HG03575 (cell line): ENCODE data around the gene UGT1A1.

Experiments used
- ATAC-seq: cut with Tn5 transposase; IDR thresholded peaks from one replicate; pipeline ENCODE4 v1.9.1; 2021; ENCODE audit not compliant: unreplicated experiment, insufficient number of reproducible peaks, low FRiP score; ENCODE audit errors: extremely low read depth

UGT1A1 gene

GRCh38 chr2:233791883-233792329 is 31.8 kb downstream of the UGT1A1 start:
- no peak for ATAC-seq

- ATAC-seq, result no peak
Observed at GRCh38 chr2:233792720-233793119, 32.6 kb downstream of the UGT1A1 start.

GRCh38 chr2:233793465-233794127 is 33.5 kb downstream of the UGT1A1 start:
- no peak for ATAC-seq

GRCh38 chr2:233794128-233794658 is 34.1 kb downstream of the UGT1A1 start:
- no peak for ATAC-seq

GRCh38 chr2:233795735-233796171 is 35.7 kb downstream of the UGT1A1 start:
- no peak for ATAC-seq

- ATAC-seq, result no peak
Observed at GRCh38 chr2:233796254-233796653, 36.2 kb downstream of the UGT1A1 start.

- ATAC-seq, result no peak
Observed at GRCh38 chr2:233798335-233799086, 38.4 kb downstream of the UGT1A1 start.

- no peak for ATAC-seq
Observed at GRCh38 chr2:233799087-233799665, 39.1 kb downstream of the UGT1A1 start.

GRCh38 chr2:233799716-233800115 is 39.6 kb downstream of the UGT1A1 start:
- no peak for ATAC-seq

- ATAC-seq, result no peak
Observed at GRCh38 chr2:233800208-233800607, 40.1 kb downstream of the UGT1A1 start.

GRCh38 chr2:233801357-233802131 is 41.5 kb downstream of the UGT1A1 start:
- no peak for ATAC-seq

GRCh38 chr2:233802132-233802815 is 42.2 kb downstream of the UGT1A1 start:
- no peak for ATAC-seq

GRCh38 chr2:233803292-233803911 is 43.3 kb downstream of the UGT1A1 start:
- ATAC-seq, result no peak

- ATAC-seq, result no peak
Observed at GRCh38 chr2:233803994-233804393, 43.9 kb downstream of the UGT1A1 start.

- ATAC-seq, result no peak
Observed at GRCh38 chr2:233807215-233807865, 47.3 kb downstream of the UGT1A1 start.

GRCh38 chr2:233807966-233808935 is 48.2 kb downstream of the UGT1A1 start:
- no peak for ATAC-seq

- ATAC-seq, result no peak
Observed at GRCh38 chr2:233810385-233810784, 50.3 kb downstream of the UGT1A1 start.
